HG03457 (cell line): ENCODE data around the gene APP.
A peak's percentile ranks its signal among the peaks of the same experiment; 100 is the strongest.
"Not testable (repeated sequence)": the region's sequence is repeated elsewhere in the genome, so short reads cannot be mapped to it uniquely, and the experiment has no call there.

Experiments used
- ATAC-seq: cut with Tn5 transposase; IDR thresholded peaks from one replicate; pipeline ENCODE4 v1.9.1; 2021; ENCODE audit warnings: moderate number of reproducible peaks; ENCODE audit not compliant: unreplicated experiment

The APP gene

GRCh38 chr21:26165331-26165730 is 5.2 kb downstream of the APP start:
- no peak for ATAC-seq

- no peak for ATAC-seq
Measured at GRCh38 chr21:26164311-26164710, 6.3 kb downstream of the APP start.

GRCh38 chr21:26162081-26162480 is 8.5 kb downstream of the APP start:
- ATAC-seq = no peak

- ATAC-seq = no peak
Measured at GRCh38 chr21:26159869-26160268, 10.7 kb downstream of the APP start.

GRCh38 chr21:26157801-26158200 is 12.8 kb downstream of the APP start:
- ATAC-seq = no peak

GRCh38 chr21:26154753-26155152 is 15.8 kb downstream of the APP start:
- no peak for ATAC-seq

GRCh38 chr21:26153758-26154157 is 16.8 kb downstream of the APP start:
- ATAC-seq = no peak

- ATAC-seq = no peak
Measured at GRCh38 chr21:26148840-26149354, 21.7 kb downstream of the APP start.

GRCh38 chr21:26148071-26148839 is 22.3 kb downstream of the APP start:
- ATAC-seq = no peak

GRCh38 chr21:26147535-26147934 is 23.0 kb downstream of the APP start:
- ATAC-seq = no peak

- ATAC-seq = no peak
Measured at GRCh38 chr21:26146681-26147080, 23.9 kb downstream of the APP start.

GRCh38 chr21:26144031-26144430 is 26.5 kb downstream of the APP start:
- ATAC-seq = no peak

- no peak for ATAC-seq
Measured at GRCh38 chr21:26142363-26142762, 28.2 kb downstream of the APP start.

- no peak for ATAC-seq
Measured at GRCh38 chr21:26140926-26141325, 29.6 kb downstream of the APP start.

GRCh38 chr21:26140164-26140579 is 30.4 kb downstream of the APP start:
- no peak for ATAC-seq

- ATAC-seq = no peak
Measured at GRCh38 chr21:26138615-26139257, 31.8 kb downstream of the APP start.

- ATAC-seq = no peak
Measured at GRCh38 chr21:26137379-26138060, 33.0 kb downstream of the APP start.

- peak; percentile 96 for ATAC-seq
Measured at GRCh38 chr21:26136671-26137070, 33.9 kb downstream of the APP start.

GRCh38 chr21:26135520-26135919 is 35.0 kb downstream of the APP start:
- no peak for ATAC-seq

- ATAC-seq = no peak
Measured at GRCh38 chr21:26131554-26131953, 39.0 kb downstream of the APP start.

- ATAC-seq = not testable (repeated sequence)
Measured at GRCh38 chr21:26131053-26131452, 39.5 kb downstream of the APP start.
